Muscle layer of duodenum (tissue), 2 donors: ENCODE data around the gene BDNF.

Source experiments
- H3K27ac ChIP-seq: one replicate; pipeline ENCODE4 v1.7.0; 2013; ENCODE audit warnings: mild to moderate bottlenecking, low read length
- H3K27me3 ChIP-seq: one replicate; pipeline ENCODE4 v1.7.0; 2013; ENCODE audit warnings: low read depth, mild to moderate bottlenecking, control low read depth, low read length
- H3K36me3 ChIP-seq, 2 donors: one replicate each; pipeline ENCODE4 v1.7.0; 2013; ENCODE audit warnings: low read length in 2 of 2, control low read depth in 1 of 2, mild to moderate bottlenecking in 1 of 2; ENCODE audit not compliant: insufficient read depth in 2 of 2, control insufficient read depth in 1 of 2
- H3K4me1 ChIP-seq, 2 donors: one replicate each; pipeline ENCODE4 v1.7.0; 2013; ENCODE audit warnings: low read length in 2 of 2, mild to moderate bottlenecking in 2 of 2, control low read depth in 1 of 2, moderate library complexity in 1 of 2; ENCODE audit not compliant: insufficient read depth in 2 of 2, control insufficient read depth in 1 of 2
- H3K4me3 ChIP-seq, 2 donors: one replicate each; pipeline ENCODE4 v1.7.0; 2013; ENCODE audit warnings: low read length in 2 of 2, low read depth in 1 of 2, mild to moderate bottlenecking in 1 of 2
- H3K9me3 ChIP-seq, 2 donors: one replicate each; pipeline ENCODE4 v1.7.0; 2013; ENCODE audit warnings: low read length in 2 of 2, control low read depth in 1 of 2, mild to moderate bottlenecking in 1 of 2; ENCODE audit not compliant: control insufficient read depth in 1 of 2
- donor health status: healthy.

The BDNF gene

GRCh38 chr11:27621405-27622161 is 78.7 kb downstream of the BDNF start:
- Histone ChIP-seq H3K4me3 (no peak overlapping the region), H3K27me3 (no peaks in the 10 kb centered on the region), H3K4me1 (no peaks in the 10 kb centered on the region), H3K36me3 (no peaks in the 10 kb centered on the region), H3K27ac (no peak overlapping the region), H3K9me3 (no peaks in the 10 kb centered on the region)

- Histone ChIP-seq H3K9me3 (no peaks in the 10 kb centered on the region), H3K4me3 (no peak overlapping the region), H3K4me1 (no peaks in the 10 kb centered on the region), H3K36me3 (no peaks in the 10 kb centered on the region), H3K27ac (no peak overlapping the region), H3K27me3 (no peaks in the 10 kb centered on the region)
Observed at GRCh38 chr11:27619763-27620335, 80.4 kb downstream of the BDNF start.

- Histone ChIP-seq H3K27ac (no peak overlapping the region), H3K4me3 (no peak overlapping the region), H3K36me3 (no peaks in the 10 kb centered on the region), H3K4me1 (no peaks in the 10 kb centered on the region), H3K9me3 (no peaks in the 10 kb centered on the region), H3K27me3 (no peaks in the 10 kb centered on the region)
Observed at GRCh38 chr11:27619039-27619574, 81.1 kb downstream of the BDNF start.

- H3K4me1 ChIP-seq, result no peaks in the 10 kb centered on the region
Observed at GRCh38 chr11:27618281-27618915, 81.9 kb downstream of the BDNF start.

GRCh38 chr11:27616711-27617110 is 83.5 kb downstream of the BDNF start:
- Histone ChIP-seq H3K27ac (no peak overlapping the region), H3K4me1 (no peaks in the 10 kb centered on the region), H3K4me3 (no peak overlapping the region), H3K9me3 (no peaks in the 10 kb centered on the region), H3K27me3 (no peaks in the 10 kb centered on the region), H3K36me3 (no peaks in the 10 kb centered on the region)

More at GRCh38 chr11:27618281-27618915, 81.9 kb downstream of the BDNF start:
- Histone ChIP-seq H3K36me3 (no peaks in the 10 kb centered on the region), H3K27me3 (no peaks in the 10 kb centered on the region), H3K9me3 (no peaks in the 10 kb centered on the region), H3K27ac (no peak overlapping the region), H3K4me3 (no peak overlapping the region)

GRCh38 chr11:27615833-27616232 is 84.4 kb downstream of the BDNF start:
- Histone ChIP-seq H3K27me3 (no peaks in the 10 kb centered on the region), H3K4me1 (no peaks in the 10 kb centered on the region), H3K4me3 (no peak overlapping the region), H3K9me3 (no peaks in the 10 kb centered on the region), H3K27ac (no peak overlapping the region), H3K36me3 (no peaks in the 10 kb centered on the region)

- H3K27me3 ChIP-seq, result no peaks in the 10 kb centered on the region
- H3K4me3 ChIP-seq, result no peak overlapping the region
- no peaks in the 10 kb centered on the region for H3K4me1 ChIP-seq
- no peaks in the 10 kb centered on the region for H3K9me3 ChIP-seq
- no peak overlapping the region for H3K27ac ChIP-seq
- H3K36me3 ChIP-seq, result no peaks in the 10 kb centered on the region
Observed at GRCh38 chr11:27614092-27614491, 86.2 kb downstream of the BDNF start.

GRCh38 chr11:27612932-27613880 is 87.0 kb downstream of the BDNF start:
- Histone ChIP-seq H3K4me1 (no peaks in the 10 kb centered on the region), H3K4me3 (no peak overlapping the region), H3K27ac (no peak overlapping the region), H3K36me3 (no peaks in the 10 kb centered on the region), H3K9me3 (no peaks in the 10 kb centered on the region), H3K27me3 (no peaks in the 10 kb centered on the region)

- Histone ChIP-seq H3K27me3 (no peaks in the 10 kb centered on the region), H3K27ac (no peak overlapping the region), H3K36me3 (no peaks in the 10 kb centered on the region), H3K9me3 (no peaks in the 10 kb centered on the region), H3K4me1 (no peaks in the 10 kb centered on the region), H3K4me3 (no peak overlapping the region)
Observed at GRCh38 chr11:27611947-27612455, 88.3 kb downstream of the BDNF start.

- no peak overlapping the region for H3K4me3 ChIP-seq
- H3K9me3 ChIP-seq, result no peaks in the 10 kb centered on the region
- no peak overlapping the region for H3K27ac ChIP-seq
- no peaks in the 10 kb centered on the region for H3K4me1 ChIP-seq
- no peaks in the 10 kb centered on the region for H3K27me3 ChIP-seq
- H3K36me3 ChIP-seq, result no peaks in the 10 kb centered on the region
Observed at GRCh38 chr11:27611390-27611789, 88.9 kb downstream of the BDNF start.
